GM18858 (cell line): ENCODE data around the gene ANKDD1A.

Source experiments
- ATAC-seq: cut with Tn5 transposase; IDR thresholded peaks from one replicate; pipeline ENCODE4 v1.9.1; 2021; ENCODE audit not compliant: unreplicated experiment

ANKDD1A gene

DNA sequence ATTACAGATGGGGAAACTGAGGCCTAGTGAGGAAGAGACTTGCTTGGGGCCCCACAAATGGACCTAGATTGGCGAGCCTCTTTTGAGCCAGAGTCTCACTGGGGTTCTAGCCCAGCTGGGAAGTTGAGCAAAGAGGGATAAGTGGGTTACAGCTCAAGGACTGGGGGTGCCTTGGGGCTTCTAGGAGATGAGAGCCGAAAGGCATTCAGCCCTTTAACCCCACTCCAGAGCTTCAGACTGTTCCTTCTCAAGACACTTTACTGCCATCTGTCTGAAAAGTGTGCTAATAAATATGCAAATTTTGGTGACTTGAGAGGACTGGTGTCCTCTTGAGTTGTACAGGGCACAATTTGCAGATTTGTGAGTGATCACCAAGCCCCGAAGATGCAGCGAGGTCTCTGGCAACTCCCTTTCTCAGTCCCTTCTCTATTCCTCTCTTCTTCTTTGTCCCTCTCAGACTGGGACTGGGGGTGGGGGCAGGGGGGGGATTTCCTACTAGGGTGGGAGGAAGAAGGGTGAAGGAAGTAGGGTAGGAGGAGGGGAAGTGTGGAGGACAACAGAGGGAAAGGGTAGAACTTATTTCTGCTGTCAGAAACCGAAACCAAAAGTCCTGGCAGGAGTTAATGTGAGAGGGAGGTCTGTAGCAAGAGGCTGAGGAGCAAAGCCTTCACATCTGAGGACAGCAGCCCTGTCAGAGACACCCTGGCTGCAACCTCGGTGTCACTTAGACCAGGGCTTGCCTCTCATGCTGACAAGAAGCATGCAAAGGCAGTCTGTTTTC lies 16.2 kb upstream of the ANKDD1A start:
- no peak for ATAC-seq

DNA sequence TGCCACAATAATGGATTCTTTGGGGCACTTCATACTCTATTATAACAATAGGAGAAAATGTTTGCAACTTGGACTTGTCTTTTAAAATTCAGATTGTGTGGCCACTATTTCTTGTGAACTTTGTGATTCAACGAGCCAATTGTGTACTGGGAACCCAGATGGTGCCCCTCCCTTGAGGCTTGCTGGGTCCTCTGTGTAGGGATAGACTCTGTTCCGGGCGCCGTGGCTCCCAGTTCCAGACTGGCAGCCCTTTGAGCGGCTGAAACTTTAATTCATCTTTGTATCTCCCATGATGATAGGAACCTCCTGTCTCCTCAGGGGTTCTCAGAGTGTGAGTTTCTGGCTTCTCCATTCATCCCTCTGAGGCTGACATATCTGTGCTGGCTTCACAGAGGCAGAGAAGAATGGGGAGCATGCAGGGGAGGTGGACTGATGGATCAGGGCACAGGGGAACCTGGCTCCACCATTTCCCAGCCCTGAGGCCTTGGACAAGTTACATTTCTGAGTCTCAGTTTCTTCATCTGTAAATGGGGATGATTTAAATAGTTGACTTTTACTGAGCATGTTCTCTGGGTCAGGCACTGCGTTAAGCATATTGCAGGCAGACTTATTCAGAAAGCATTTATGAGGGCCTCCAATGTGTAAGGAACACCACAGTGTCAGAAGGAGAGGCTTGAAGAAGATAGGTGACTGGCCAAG lies 15.2 kb upstream of the ANKDD1A start:
- ATAC-seq: no peak

DNA sequence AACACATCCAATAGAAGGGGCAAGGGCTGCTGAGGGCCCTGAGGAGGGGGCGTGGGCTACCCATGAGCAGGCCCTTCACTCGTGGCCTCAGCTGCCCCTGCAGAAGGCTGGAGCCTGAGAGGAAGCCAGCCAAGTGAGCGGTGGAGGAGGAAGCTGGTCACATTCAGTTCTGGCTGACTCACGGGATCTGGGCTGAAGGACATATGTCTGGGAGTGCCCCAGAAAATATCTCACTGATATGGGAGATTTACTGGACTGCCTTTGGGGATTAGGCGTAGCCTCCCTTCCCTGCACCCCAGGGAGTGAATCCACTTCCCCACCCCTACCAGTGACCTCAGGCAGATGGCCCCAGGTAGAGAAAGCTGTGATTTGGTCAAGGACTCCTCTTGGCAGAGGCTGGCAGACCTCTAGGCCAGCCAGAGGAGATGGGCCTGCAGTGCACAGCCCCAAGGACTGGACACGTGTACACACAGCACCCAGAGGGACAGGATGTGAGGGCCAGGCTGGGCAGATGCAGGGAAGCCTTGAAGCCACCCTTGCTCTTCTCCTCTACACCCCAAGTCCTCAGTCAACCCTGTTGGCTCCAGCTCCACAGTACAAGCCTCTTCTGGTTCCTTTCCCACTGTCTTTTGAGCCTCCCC lies 14.2 kb upstream of the ANKDD1A start:
- ATAC-seq: no peak

GRCh38 chr15:64898406-64898805 lies 13.3 kb upstream of the ANKDD1A start:
- no peak for ATAC-seq

GRCh38 chr15:64901141-64901540 lies 10.6 kb upstream of the ANKDD1A start:
- no peak for ATAC-seq

DNA sequence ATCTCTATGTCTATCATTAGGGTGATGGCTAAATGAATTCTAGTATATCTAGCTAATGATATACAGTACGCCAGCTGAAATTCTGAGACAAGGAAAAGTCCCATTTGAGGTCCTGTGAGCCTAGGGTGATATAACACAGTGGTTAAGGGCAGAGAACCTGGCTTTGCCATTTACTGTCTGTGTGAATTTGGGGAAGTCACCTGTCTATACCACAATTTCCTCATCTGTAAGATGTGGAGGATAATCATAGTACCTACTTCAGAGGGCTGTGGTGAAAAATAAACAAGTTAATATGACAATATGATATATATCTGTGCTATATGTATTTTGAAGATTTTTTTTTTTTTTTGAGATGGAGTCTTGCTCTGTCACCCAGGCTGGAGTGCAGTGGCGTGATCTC lies 9.8 kb upstream of the ANKDD1A start:
- ATAC-seq: no peak

- ATAC-seq: no peak
Measured at GRCh38 chr15:64902863-64903262, 8.8 kb upstream of the ANKDD1A start.

- no peak for ATAC-seq
Measured at GRCh38 chr15:64903326-64903950, 8.3 kb upstream of the ANKDD1A start.

DNA sequence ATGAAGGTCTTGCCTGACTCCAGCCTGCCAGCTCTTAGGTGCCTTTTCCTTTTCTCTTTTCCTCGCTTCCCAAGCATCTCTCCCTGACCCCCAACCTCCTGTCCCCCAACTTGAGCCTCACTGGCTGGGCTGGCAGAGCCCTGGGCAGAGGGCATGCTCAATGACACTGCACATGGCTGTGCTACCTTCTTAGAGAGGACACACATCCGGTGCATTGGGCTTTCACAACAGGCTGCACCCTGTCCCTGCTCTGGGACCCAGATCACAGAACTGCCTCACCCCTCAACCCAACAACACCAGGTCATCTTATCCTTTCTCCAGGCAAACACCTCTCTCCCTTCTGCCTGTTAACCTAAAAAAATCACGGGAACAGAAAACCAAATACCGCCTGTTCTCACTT lies 7.5 kb upstream of the ANKDD1A start:
- ATAC-seq: no peak

DNA sequence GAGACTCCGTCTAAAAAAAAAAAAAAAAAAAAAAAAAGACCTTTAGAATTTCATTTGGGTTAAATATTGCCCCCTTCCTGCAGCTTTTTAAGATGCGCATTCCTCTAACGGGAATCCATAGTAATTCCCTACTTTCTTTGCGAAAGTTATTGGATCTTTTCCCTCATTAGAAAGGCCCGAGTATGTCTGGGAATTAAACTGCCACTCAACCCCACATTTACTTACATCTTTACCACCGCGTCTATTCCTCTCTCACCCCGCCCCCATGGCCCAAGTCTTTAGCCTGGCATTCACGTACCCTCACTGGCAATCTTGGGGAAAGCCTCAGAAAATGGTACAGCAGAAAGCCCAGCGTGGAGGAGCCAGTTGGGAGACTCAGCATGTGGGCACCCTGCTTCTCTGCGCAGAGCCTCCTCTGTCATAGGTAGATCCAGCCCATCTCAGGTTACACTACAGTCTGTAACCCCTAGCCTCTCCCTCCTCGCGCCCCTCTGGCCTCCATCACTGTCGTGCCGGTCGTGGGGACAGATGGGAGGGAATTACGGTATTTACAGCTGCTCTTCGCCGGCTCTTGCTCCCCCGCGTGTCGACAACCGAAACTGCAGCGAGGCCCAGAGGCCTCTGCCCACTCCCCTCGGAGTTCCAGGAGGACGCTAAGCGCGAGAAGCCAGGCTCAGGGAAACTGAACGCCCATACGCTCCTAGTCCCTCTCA lies 6.4 kb upstream of the ANKDD1A start:
- no peak for ATAC-seq

- no peak for ATAC-seq
Measured at GRCh38 chr15:64905941-64906340, 5.8 kb upstream of the ANKDD1A start.

GRCh38 chr15:64906402-64906801 lies 5.3 kb upstream of the ANKDD1A start:
- ATAC-seq: no peak

DNA sequence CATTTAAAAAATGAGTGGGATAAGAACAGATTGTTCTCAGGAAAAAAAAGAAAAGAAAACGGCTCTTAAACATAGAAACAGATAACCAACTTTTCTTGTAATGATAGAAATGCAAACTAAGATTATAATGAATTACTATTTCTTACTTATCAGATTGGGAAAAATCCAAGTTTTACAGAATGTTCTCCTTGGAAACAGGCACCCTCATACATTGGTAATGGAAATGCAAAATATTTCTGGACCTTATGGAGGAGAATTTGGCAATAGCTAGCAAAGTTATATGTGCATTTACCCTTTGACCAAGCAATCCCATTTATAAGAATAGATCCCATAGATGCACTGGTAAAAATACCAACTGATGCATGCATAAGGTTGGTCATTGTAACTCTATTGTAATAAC lies 3.7 kb upstream of the ANKDD1A start:
- no peak for ATAC-seq

- no peak for ATAC-seq
Measured at GRCh38 chr15:64909546-64909945, 2.2 kb upstream of the ANKDD1A start.

DNA sequence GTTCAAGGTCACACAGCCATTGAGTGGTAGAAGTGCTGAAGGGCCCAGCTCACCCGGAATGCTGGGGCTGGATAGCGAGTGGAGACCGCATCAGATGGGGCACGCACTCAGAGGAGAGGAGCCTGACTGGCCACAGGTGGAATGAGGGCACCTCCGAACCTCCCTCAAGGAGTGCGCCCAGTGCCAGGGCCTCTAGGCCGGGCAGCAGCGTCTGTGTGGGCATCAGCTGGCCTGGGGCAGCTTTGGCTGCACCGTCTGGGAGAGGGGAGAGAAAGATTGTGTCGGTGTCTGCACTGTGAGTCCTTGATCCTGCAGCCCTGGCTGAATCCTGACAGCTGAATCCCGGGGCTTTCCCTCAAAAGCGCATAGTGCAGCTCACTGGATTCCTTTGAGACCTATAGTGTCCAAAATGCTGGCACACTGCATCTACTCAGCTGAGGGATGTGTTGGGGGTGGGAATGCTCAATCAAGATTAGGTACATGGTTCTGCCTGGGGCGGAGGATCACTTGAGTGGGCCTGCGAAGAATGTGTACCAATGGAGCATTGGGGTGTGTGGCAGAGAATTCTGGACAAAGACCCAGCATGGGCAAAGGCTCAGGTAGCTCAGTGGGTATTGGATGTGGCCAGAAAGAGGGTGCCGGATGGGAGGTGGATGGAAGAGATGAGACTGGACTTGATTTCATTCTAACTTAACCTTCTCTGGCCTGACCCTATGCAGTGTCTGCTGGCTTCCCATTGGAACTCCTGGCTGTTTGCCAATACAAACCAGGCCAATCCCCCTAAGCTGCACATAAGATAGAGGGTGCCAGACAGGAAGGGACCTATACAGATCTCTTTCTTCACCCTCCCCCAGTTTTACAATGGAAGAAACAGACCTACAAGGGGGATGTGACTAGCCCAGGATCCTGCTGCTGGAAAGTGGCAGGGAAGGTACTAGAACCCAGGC lies 950 bp downstream of the ANKDD1A start:
- ATAC-seq: no peak

DNA sequence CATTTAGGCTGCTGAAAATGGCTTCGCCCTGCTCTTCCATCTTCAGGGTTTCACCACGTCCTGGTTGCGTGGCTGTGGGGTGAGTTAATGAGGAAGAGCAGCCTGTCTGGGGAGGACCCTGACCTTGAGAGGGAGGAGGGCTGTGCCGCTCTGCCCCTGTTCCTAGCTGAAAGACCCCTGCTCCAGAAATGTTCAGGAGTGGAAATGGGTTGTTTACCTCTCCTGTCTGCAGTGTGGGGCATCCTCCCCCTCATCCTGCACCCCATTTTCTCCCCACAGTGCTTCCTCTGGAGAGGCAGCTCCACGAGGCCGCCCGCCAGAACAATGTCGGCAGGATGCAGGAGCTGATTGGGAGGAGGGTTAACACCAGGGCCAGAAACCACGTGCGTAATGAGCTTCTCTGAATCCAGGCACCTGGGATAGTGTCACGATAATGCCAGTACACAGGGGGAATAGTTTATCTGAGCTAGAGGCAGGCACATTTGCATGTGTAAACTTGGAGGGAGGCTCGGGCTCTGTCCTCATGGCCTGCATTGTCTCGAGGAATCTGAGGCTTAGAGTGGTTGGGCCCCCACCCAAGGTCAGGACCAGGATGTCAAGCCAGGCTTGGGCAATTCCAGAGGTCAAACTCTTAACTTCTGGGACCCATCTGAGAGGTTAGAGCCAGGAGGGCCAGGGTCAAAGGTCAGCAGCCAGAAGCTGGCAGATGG lies 4.0 kb downstream of the ANKDD1A start:
- no peak for ATAC-seq

DNA sequence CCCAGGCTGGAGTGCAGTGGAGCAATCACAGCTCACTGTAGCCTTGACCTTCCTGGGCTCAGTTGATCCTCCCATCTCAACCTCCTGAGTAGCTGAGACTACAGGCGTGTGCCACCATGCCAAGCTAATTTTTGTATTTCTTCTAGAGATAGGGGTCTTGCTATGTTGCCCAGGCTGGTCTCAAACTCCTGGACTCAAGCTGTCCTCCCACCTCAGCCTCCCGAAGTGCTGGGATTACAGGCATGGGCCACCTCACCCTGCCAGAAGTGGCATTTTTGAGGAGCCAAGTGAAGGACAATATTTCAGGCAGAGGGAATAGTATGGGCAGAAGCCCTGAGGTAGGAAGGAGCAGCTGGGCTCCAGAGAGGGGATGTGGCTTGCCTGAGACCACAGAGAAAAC lies 4.7 kb downstream of the ANKDD1A start:
- no peak for ATAC-seq

DNA sequence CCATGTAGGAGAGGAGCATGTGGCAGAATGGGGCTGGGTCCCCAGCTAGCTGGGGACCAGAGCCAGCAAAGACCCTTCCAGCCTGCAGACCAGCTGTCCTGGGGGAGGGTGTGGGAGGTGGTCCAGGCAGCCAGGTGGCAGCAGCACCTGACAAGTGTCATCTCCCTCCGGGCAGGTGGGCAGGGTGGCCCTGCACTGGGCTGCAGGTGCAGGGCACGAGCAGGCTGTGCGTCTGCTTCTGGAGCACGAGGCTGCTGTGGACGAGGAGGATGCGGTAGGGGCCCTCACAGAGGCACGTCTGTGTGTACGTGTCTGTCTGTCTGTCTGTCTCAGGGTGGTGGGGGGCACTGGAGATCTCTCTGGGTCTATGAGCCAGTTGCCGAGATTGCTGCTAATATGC lies 5.5 kb downstream of the ANKDD1A start:
- ATAC-seq: no peak

GRCh38 chr15:64919721-64920120 lies 8.0 kb downstream of the ANKDD1A start:
- ATAC-seq: no peak
